Memory B cell (primary cell): ENCODE measurements around the gene HHATL.

Experiments used
- ATAC-seq: fragments of 150-1000 bp; cut with Tn5 transposase; 2 replicates; pipeline ENCODE4 v1.10.0; 2021; ENCODE audit warnings: low read depth, mild to moderate bottlenecking, moderate library complexity
- DNase-seq, 2 donors: peaks; one replicate each; pipeline ENCODE4 v3.0.0; 2022; ENCODE audit warnings: low spot score in 2 of 2
- H3K27ac Mint-ChIP-seq: one replicate; pipeline ENCODE4 v1.8.0; 2022; ENCODE audit warnings: mild to moderate bottlenecking, moderate library complexity, mixed read lengths
- H3K27me3 Mint-ChIP-seq: one replicate; pipeline ENCODE4 v1.8.0; 2022; ENCODE audit warnings: mixed read lengths
- H3K36me3 Mint-ChIP-seq: one replicate; pipeline ENCODE4 v1.8.0; 2022; ENCODE audit warnings: mild to moderate bottlenecking, mixed read lengths
- H3K4me1 Mint-ChIP-seq: one replicate; pipeline ENCODE4 v1.8.0; 2022; ENCODE audit warnings: mixed read lengths
- H3K4me3 Mint-ChIP-seq: one replicate; pipeline ENCODE4 v1.8.0; 2022; ENCODE audit warnings: mild to moderate bottlenecking, moderate library complexity, mixed read lengths
- H3K9me3 Mint-ChIP-seq: one replicate; pipeline ENCODE4 v1.8.0; 2022; ENCODE audit warnings: mixed read lengths

Gene HHATL, protein sequence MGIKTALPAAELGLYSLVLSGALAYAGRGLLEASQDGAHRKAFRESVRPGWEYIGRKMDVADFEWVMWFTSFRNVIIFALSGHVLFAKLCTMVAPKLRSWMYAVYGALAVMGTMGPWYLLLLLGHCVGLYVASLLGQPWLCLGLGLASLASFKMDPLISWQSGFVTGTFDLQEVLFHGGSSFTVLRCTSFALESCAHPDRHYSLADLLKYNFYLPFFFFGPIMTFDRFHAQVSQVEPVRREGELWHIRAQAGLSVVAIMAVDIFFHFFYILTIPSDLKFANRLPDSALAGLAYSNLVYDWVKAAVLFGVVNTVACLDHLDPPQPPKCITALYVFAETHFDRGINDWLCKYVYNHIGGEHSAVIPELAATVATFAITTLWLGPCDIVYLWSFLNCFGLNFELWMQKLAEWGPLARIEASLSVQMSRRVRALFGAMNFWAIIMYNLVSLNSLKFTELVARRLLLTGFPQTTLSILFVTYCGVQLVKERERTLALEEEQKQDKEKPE

DNA sequence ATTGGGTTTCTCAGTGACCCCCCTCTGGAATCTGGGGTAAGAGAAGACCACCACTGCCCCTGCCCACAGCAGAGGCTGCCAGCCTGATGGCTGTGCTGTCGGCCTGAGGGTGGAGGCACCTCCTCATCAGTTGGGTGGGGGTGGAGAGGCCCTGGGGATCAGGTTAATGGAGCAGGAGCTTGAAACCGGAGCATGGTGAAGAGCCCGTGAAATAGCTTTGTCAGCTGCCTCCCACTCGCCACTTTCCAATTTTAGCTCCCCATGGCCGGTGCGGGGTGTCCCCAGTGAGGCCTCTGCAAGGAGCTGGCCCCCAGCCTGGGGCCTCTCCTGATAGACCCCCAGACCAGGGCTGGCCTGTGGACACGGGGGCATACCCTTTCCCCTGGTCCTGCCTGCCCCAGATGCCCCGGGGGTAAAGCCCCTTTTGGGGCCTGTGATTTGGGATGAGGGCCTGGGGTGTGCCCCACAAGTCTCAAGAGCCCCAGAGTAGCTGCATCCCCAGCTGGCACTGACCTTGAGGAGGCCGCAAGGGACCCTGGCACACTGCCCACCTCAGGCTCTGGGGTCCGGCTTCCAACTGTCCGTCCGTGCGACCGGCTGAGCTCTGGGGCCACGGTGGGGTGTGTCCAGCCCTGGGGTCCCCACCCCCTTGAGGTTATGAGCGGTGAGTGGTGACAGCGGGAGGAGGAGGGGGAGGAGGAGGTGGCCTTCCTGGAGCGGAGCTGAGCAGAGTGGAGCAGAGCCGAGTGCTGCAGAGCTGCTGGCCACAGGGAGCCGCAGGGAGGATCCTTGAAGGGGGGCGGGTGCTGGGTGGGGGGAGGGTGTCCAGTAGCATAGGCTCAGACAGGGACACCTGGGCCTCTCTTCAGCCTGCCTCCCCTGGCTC lies at the start of gene HHATL:
TSS of gene HHATL (minus strand) at position 733 of the 886 bp plus-strand sequence. CDS start 1,972 bp downstream, outside the sequence.
- Mint-ChIP-seq H3K4me1 (peaks cover 5% of the 10 kb centered on the region), H3K27ac (no peak within 1 kb of the TSS), H3K4me3 (no peak within 1 kb of the TSS), H3K9me3 (no peaks in the 10 kb centered on the region), H3K27me3 (peaks cover 24% of the 10 kb centered on the region), H3K36me3 (no peaks in the 10 kb centered on the region)
- DNase-seq (no peak), ATAC-seq (no peak)

DNA sequence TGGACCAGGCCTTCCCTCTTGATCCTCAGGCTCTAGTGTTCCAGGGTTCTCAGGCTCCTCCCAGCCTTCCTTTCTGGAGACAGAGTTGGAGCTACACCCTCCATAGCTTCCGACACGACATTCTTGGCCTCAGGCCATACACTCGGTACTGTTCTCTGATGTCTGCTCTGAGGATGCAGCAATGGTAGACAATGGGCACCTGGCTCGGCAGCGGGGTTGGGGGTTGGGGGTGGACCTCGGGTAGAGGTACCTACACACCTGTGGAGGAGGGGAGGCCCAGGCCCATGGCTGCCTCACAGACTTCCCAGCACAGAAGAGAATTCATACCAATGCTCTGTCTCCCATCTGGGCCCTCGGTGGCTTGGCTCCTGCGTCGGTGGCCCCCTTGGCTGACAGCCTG lies 49.0 kb upstream of the HHATL start:
- Mint-ChIP-seq H3K9me3 (no peaks in the 10 kb centered on the region), H3K27ac (no peak overlapping the region), H3K4me1 (peaks cover 2% of the 10 kb centered on the region), H3K27me3 (peaks cover 3% of the 10 kb centered on the region), H3K36me3 (no peaks in the 10 kb centered on the region), H3K4me3 (no peak overlapping the region)
- no peak for DNase-seq
- no peak for ATAC-seq

DNA sequence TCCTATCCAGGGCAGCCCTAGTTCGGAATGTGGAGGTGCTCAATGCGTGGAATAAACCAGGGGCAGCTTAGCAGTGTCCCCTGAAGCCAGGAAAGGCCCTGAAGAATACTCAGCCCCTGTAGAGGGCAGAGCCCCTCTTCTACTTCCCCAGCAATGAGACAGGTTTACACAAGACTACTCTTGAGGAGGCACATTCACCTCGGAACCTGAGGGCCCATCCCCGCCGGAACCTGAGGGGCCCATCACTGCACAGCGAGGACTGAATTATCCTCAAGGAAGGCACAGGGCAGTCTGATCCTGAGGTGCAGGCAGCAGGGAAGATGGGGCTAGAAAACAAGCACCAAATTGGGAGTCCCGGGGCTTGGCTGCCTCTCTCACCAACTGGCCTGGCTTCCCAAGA lies 48.2 kb upstream of the HHATL start:
- Mint-ChIP-seq H3K9me3 (no peaks in the 10 kb centered on the region), H3K27ac (no peak overlapping the region), H3K4me1 (peaks cover 2% of the 10 kb centered on the region), H3K36me3 (no peaks in the 10 kb centered on the region), H3K27me3 (peaks cover 3% of the 10 kb centered on the region), H3K4me3 (no peak overlapping the region)
- DNase-seq (no peak), ATAC-seq (no peak)

DNA sequence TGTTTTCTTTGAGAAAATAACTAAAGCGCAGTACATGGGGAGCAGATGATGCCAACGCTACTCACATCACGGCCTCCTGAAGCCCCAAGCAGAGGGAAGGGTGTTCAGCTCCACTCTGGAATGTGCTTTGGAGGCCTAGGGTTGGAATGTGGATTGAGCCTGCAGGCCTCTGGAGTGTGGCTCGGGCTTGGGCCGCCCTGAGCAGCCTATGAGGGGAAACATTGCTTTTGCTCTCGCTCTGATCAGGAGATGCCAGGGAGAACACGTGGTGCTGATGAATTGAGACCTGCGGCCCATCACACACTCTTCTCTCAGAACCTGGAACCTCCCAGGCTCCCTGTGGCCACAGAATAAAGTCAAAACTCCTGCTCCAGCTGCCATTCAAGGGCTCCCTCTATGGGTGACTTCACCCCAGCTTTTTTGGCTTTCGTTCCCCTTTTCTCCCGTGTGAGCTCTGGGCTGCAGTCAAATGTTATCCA lies 47.2 kb upstream of the HHATL start:
- DNase-seq = no peak
- H3K9me3 Mint-ChIP-seq = no peaks in the 10 kb centered on the region

DNA sequence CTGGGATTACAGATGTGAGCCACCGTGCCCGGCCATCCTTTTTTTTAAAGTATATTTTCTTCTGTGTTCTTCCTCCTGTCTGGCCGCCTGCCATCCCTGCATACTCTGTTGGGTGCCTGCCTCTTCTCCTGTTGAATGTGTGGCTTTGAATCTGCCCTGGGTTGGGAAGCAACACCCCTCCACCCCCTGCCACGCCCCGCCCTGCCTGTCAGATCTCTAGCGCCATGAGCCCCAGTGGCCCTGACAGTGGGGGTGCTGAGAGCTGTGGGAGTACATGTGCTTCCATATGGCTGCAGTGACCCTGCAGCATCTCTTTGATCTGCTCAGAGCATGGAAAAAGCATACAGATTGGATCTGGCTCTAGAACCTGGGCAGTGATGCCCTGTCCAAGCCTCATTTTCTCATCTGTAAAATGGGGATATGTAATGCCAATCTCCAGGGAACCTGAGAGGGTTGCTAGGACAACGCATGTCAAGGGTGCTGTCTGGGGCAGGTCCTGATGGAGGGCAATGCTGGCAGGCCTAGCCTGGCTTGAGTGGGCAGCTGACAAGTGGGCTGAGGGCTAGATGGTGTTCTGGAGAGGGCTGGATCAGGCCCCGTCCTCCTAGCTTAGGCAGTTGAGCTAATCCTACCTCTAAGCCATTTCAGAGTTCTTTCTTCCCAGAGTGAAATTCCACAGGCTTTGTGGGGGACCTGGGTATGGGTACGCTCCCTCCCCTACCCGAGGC lies 46.6 kb upstream of the HHATL start:
- DNase-seq = no peak
- Mint-ChIP-seq H3K9me3 (no peaks in the 10 kb centered on the region), H3K27ac (no peak overlapping the region), H3K27me3 (peaks cover 3% of the 10 kb centered on the region), H3K4me1 (peaks cover 2% of the 10 kb centered on the region), H3K36me3 (no peaks in the 10 kb centered on the region), H3K4me3 (no peak overlapping the region)
- ATAC-seq = no peak

More for the DNA sequence above, 47.2 kb upstream of the HHATL start:
- Mint-ChIP-seq H3K27me3 (peaks cover 3% of the 10 kb centered on the region), H3K4me1 (peaks cover 2% of the 10 kb centered on the region), H3K36me3 (no peaks in the 10 kb centered on the region), H3K27ac (no peak overlapping the region), H3K4me3 (no peak overlapping the region)
- ATAC-seq = peak; percentile 42

DNA sequence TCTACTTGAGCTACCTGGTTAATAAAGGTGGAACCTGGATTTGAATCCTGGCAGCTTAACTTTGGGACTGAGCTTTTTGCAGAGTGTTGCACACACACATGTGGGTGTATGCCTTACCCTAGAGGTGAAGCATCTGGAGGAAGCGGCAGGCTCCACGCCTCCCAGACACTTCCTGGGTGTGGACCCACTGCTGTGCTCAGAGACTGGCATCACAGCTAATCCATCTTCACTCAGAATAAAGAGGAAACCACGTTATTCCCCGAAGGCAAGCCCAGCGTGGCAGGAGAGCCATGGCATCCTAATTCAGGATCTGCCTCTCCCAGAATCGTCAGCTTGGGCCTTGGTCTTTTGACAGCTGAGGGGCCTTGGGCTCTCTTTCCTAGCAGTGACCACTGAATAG lies 45.0 kb upstream of the HHATL start:
- DNase-seq (no peak), ATAC-seq (no peak)
- Mint-ChIP-seq H3K27me3 (no peaks in the 10 kb centered on the region), H3K4me3 (no peak overlapping the region), H3K36me3 (no peaks in the 10 kb centered on the region), H3K27ac (no peak overlapping the region), H3K4me1 (peaks cover 2% of the 10 kb centered on the region), H3K9me3 (no peaks in the 10 kb centered on the region)

DNA sequence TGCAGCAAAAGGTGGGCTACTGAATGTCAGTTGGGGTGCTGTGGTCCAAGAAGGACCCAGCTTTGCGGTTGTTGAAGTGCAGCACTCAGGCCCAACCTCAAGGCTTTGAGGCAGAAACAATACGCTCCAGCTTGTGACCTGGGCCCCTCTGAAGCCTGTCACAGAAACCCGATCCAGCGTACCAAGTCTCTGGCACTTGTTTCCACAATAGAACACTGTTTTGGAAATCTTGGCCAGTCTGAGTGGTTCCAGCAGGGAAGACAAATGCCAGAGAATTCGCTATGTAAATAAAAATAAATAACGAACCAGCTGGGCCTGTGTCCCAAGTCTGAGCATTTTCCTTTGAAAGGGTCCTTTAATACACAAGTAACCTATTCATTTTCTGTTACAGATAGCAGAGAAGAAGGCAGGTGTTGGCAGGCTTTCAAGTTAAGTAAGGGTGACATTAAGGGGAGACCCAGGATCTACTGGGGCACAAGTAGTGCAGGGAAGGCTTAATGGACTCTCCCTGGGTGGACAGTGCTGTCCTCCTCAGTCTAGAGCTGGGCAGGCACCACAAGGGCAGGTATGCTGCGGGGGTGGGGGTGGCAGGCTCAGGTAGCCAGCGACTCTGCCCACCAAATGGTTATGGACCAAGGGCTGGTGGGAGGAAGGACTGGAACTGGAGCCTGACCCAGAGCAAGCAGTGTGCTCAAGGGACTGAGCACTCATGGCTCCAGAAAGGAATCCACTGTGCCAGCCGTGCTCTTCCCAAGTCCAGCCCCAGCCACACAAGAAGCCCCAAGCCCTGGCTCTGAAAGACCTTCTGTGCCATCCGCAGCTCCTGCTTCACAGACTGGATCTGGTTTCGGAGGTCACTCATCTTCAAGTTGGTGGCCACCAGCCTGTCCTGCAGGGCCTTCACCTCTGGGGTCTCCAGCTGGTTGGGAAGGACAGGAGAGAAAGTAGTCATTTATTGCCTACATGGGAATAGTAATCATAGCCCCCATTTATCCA lies 44.2 kb upstream of the HHATL start:
- no peak for ATAC-seq

DNA sequence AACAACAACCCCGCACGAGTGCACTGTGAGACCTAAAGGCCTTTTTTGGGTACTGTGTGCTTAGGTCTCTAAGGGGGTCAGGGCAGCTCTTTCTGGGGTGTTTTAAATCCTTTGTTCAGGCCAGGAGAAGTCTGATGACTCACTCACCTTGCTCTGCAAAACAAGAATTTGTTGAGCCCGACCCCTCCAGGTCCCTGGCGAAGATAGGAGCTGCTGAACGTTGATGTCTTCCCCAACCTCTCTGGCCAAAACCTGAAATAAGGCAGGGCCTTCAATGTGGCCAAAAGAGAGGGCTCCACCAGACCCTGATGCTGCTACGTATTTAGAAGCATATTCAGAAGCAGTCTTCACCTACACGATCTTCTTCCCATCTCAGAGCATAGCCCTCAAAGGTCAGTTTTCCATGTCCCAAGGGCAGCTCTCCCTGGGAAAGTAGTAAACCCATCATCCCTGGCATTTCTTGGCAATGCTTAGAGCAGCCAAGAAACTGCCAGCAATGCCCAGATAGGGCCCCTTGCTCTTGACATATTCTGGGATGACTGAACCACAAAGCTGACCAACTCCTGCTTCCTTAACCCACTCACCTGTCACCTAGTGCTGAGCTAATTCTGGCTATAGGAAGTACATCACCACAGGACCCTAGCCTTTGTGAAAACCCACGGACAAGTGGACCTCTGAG lies 43.3 kb upstream of the HHATL start:
- no peak for ATAC-seq
- no peak overlapping the region for H3K4me3 Mint-ChIP-seq
- H3K27me3 Mint-ChIP-seq = no peaks in the 10 kb centered on the region
- H3K27ac Mint-ChIP-seq = no peak overlapping the region
- DNase-seq = no peak
- H3K4me1 Mint-ChIP-seq = peaks cover 2% of the 10 kb centered on the region
- no peaks in the 10 kb centered on the region for H3K9me3 Mint-ChIP-seq
- H3K36me3 Mint-ChIP-seq = no peaks in the 10 kb centered on the region

More for the DNA sequence above, 44.2 kb upstream of the HHATL start:
- Mint-ChIP-seq H3K36me3 (no peaks in the 10 kb centered on the region), H3K4me1 (peaks cover 2% of the 10 kb centered on the region), H3K4me3 (no peak overlapping the region), H3K27me3 (no peaks in the 10 kb centered on the region), H3K9me3 (no peaks in the 10 kb centered on the region), H3K27ac (no peak overlapping the region)
- no peak for DNase-seq

DNA sequence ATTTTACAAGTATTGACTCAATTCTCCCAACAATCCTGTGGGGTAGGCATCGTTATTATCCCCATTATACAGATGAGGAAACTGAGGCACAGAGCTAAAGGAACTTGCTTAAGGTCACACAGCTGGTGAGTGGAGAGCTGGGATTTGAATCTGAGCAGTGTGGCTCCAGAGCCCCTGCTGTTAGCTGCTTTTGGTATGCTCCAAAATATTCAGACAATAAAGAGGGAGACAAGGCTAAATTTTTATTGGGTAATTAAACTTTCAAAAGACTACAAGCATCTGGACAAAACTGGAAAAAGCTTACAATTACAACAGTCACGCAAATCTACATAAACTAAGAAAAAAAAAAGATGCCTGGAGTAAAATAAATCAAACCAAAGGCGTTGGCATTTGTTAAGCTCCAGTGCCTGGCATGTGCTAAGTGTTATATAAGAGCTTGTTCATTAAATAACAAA lies 42.7 kb upstream of the HHATL start:
- Mint-ChIP-seq H3K4me3 (no peak overlapping the region), H3K4me1 (peaks cover 2% of the 10 kb centered on the region), H3K36me3 (no peaks in the 10 kb centered on the region), H3K9me3 (no peaks in the 10 kb centered on the region), H3K27me3 (no peaks in the 10 kb centered on the region), H3K27ac (no peak overlapping the region)
- DNase-seq (no peak), ATAC-seq (no peak)

DNA sequence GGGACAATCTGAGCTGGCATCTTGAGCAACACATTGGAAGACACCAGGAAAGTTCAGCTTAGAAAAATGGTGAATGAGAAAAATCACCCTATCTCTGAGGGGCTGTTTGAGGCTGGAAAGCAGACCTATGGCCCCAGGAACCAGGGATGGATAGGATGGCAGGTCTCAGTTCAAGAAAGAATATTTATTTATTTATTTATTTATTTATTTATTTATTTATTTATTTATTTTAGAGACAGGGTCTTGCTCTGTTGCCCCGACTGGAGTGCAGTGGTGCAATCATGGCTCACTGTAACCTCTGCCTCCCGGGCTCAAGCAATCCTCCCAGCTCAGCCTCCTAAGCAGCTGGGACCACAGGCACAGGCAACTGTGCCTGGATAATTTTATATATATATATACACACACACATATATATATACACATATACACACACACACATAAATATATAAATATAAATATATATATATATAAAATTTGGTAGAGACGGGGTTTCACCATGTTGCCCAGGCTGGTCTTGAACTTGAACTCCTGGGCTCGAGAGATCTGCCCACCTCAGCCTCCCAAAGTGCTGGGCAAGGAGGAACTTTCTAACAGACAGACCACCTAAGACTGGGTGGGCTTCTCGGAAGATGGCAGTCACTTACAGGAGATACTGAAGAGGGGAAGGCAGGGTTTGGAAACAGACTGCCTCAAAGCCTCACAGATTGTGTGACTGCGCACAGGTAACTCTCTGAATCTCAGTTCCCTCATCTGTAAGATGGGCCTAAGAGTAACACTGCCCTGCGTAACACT lies 40.8 kb upstream of the HHATL start:
- H3K36me3 Mint-ChIP-seq = no peaks in the 10 kb centered on the region
- H3K9me3 Mint-ChIP-seq = no peaks in the 10 kb centered on the region
- H3K4me3 Mint-ChIP-seq = no peak overlapping the region
- ATAC-seq (no peak), DNase-seq (no peak)
- H3K4me1 Mint-ChIP-seq = peaks cover 6% of the 10 kb centered on the region
- no peak overlapping the region for H3K27ac Mint-ChIP-seq
- no peaks in the 10 kb centered on the region for H3K27me3 Mint-ChIP-seq

DNA sequence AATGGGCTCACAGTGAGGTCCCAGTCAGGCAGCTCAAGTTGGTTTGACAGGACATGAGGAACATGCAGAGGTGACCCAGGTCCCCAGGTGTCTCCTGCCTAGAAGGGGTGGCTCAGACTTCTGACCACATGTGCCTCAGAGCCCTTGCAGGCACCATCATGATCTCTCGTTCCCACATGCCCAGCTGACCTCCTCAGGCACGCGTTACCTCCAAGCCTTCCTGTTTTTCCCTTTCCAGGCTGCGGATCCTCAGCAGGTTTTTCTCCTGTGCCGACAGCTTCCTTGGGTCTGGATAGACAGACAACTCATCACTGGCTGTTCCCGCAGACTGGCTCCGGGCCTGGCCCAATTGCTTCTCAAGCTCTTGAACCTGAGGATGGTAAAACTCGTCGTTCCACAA lies 40.1 kb upstream of the HHATL start:
- H3K36me3 Mint-ChIP-seq = no peaks in the 10 kb centered on the region
- H3K4me3 Mint-ChIP-seq = no peak overlapping the region
- H3K9me3 Mint-ChIP-seq = no peaks in the 10 kb centered on the region
- H3K27me3 Mint-ChIP-seq = no peaks in the 10 kb centered on the region
- no peak for ATAC-seq
- H3K4me1 Mint-ChIP-seq = peaks cover 6% of the 10 kb centered on the region
- DNase-seq = no peak
- no peak overlapping the region for H3K27ac Mint-ChIP-seq

DNA sequence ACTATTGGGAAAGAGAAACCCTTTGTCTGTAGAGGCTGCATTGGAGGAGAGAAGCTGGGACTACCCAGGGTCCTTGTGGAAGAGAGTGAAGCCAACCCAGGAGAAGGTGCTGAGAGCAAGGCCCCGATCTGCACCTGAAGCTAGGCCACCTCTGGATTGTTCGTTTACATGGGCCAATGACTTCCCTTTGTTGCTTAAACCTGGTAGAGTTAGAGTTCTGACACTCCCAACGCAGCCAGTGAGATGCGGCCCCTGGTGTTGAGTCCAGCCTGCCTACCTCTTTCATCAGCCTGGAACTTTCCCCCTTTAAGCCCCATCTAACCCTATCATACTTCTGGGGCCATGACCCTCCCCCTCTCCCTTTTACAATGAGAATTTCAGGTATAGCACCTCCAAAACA lies 39.7 kb upstream of the HHATL start:
- DNase-seq = no peak
- Mint-ChIP-seq H3K4me1 (peaks cover 6% of the 10 kb centered on the region), H3K27ac (no peak overlapping the region), H3K4me3 (no peak overlapping the region), H3K9me3 (no peaks in the 10 kb centered on the region), H3K36me3 (no peaks in the 10 kb centered on the region), H3K27me3 (no peaks in the 10 kb centered on the region)
- no peak for ATAC-seq
